ENCODE results near the gene ANKFY1.
A peak's percentile ranks its signal among the peaks of the same experiment; 100 is the strongest.
"Not testable (repeated sequence)": the region's sequence is repeated elsewhere in the genome, so short reads cannot be mapped to it uniquely, and the experiment has no call there.

The ANKFY1 gene

DNA sequence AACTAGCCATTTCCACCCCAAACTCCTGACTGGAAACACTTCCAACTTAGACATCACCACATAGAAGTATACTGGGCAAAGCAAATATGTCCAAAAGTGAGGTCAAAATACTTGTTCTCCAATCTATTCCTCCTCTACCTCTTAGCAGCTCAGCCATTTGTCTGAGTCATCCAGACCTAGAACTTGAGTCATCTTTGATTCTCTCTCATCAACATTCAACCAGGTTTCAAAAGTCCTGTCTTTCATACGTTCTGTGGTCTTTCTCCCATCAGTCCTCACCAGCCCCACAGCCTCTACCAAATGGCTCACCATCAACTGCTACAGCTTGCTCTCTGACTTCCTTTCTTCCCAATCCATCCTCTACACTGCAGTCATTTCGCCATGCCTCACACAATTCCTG, 6.8 kb downstream of the ANKFY1 start:
- no peak for DNase-seq (ENCODE audit: low read depth in 2 of 2)

DNA sequence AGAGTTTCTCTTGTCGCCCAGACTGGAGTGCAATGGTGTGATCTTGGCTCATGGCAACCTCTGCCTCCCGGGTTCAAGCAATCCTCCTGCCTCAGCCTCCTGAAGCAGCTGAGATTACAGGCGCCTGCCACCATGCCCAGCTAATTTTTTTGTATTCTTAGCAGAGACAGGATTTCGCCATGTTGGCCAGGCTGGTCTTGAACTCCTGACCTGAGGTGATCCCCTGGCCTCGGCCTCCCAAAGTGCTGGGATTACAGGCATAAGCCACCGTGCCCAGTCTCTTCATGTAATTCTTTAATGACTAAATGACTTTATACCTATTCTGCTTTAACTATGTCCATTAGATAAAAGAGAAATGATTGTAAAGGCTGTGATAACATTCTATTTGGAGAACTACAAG, 8.5 kb downstream of the ANKFY1 start:
- DNase-seq (ENCODE audit: low read depth in 2 of 2), result not testable (repeated sequence)

DNA sequence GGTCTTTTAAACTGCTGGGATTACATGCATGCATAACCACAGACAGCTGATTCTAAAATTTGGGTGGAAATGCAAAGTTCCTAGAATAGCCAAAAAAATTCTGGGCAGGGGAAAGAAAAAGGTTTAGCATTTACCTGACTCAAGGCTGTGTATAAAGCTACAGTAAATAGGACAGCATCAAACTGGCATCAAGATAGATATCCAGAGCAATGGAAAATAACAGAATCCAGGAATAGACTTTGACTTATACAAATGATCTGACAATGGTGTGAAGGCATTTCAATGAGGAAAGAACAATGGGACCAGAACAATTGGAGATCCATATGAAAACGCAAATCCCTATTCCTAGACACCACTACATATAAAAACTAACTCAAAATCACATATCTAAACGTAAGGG, 12.9 kb downstream of the ANKFY1 start:
- DNase-seq (ENCODE audit: low read depth in 2 of 2), result no peak

DNA sequence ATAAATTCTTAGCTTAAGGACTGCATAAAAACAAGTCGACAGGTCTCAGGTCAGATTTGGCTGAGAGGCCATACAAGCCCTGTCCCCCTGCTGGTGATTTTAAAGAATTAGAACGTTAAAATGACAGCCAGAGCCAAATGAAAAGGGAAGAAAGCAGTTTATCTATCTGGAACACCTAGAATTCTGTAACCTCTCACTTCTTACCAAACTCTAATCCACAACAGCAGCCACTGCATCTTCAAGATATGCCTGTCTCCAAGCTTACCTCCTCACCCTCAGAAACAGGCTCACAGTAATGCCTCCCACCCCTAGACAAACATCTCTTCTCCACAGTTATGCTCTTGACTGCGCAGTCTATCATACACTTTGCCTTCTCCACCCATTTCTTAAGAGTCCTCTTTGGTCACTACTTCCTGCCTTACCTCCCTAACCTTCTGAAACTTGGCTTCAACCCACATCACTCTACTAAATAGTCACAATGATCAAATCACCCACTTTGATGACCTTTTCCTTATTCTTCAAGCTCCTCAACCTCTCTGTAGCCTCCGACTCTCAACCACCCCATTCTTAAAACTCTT, 14.2 kb downstream of the ANKFY1 start:
- DNase-seq (ENCODE audit: low read depth in 2 of 2), result peak in 1 of 2 experiments; percentile 5

DNA sequence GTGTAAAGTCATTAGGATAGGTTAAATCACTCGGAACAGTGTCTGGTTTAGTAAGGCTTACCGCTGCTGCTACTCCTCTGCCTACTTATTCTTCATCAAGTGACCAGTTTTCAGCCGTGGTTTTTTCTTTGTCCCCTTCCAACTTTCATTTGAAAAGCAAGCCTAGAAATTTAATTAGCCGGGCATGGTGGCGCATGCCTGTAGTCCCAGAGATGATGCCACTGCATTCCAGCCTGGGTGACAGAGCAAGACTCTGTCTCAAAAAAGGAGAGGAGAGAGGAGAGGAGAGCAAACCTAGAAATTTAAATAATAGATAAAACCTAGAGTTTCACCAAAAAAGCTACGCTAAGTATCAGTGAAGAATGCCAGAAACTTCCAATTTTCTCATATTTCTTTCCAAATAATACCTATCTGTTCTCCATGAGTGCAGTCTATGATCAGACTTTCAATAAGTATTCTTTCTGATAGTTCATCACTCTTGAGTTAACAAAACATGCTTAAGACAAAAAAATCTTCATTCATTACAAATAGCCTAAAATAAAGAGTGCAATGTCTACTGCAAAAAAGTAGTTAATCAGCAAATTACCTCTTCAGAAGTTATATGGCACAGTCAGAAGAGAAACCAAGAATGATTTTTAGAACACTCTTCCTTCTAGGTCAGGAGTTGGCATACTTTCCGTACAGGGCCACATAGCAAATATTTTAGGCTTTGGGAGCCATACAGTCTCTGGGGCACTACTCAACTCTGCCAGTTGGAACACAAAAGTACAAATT, 15.1 kb downstream of the ANKFY1 start:
- DNase-seq (ENCODE audit: low read depth in 2 of 2), result no peak

DNA sequence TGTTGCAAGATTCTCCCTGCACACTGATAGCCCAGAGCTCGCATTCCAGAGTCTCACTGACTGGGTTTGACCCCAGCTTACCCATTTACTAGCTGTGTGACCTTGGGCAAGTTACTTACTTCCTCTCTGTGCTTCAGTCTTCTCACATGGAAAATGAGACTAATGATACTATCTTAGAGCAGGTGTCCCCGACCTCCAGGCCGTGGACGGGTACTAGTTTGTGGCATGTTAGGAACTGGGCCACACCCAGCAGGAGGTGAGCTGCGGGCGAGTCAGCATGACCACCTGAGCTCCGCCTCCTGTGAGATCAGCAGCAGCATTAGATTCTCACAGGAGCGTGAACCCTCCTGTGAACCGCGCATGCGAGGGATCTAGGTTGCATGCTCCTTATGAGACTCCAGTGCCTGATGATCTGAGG, 15.8 kb downstream of the ANKFY1 start:
- DNase-seq (ENCODE audit: low read depth in 2 of 2), result no peak

DNA sequence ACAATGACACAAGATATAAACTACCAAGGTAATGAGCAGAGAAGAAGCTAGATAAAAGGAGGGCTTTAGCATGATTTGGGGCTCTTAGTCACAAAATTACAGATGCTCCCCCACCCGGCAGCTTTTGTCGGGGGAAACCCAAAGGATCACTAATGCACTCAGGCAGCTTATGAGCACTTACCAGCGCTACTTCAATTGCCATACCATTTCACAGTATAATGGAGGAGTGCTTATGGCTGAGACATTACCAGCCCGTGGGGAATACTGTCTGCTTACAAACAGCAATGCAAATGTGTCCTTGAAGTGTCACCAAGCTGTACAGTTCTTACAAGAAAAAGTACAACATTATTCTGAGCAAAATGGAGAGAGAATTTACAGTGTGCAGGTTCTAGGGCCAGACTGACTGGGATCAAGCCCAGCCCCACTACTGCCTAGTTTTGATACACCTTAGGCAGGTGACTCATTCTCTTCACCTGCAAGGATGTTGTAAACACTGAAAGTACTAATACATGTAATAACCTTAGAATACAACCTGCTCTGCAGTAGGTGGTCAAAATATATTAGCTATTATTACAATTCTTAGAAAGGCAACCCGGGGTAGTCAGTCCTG, 16.3 kb downstream of the ANKFY1 start:
- no peak for DNase-seq (ENCODE audit: low read depth in 2 of 2)

DNA sequence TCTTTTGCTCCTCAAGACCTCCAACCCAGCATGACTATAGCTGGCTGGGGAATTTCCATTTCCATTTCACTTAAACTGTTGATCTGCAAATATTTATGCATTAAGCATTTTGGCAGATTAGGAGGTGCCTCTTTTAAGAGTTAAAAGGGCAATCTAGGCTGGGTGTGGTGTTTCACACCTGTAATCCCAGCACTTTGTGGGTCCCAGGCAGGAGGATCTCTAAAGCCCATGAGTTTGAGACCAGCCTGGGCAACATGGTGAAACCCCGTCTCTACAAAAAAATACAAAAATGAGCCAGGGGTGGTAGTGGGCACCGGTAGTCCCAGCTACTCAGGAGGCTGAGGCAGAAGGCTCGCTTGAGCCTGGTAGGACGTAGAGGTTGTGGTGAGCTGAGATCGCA, 17.1 kb downstream of the ANKFY1 start:
- DNase-seq (ENCODE audit: low read depth in 2 of 2), result no peak

DNA sequence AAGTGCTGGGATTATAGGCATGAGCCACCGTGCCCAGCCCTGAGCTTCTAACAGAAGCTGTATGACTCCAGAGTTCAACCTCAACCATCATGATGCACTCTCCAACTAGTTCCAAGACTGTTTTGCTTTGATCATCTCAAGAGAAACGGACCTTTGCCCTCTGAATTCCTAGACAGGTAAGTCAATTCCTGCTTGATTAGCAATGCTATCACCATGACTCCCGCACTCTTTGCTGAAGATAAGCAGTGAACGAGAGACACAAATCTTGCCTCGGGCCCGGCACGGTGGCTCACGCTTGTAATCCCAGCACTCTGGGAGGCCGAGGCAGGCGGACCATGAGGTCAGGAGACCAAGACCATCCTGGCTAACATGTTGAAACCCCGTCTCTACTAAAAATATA, 22.2 kb downstream of the ANKFY1 start:
- DNase-seq (ENCODE audit: low read depth in 2 of 2), result no peak

DNA sequence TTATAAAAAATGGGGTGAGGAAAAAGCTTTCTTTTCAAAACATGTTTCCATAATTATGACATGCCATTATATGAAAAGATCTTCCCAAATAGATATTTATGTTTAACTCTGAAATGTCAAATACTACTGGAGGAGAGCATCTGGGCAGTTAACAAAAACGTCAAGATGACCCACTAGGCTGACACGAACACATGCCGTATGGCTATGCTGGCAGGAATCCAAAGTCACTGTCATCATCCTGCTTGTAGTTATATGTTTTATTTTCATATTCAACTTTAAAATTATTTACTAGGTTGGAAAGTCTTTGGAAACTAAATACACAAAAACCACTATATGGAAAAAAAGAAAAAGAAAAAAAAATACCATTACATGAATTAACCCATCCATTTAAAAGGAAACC, 27.3 kb downstream of the ANKFY1 start:
- peak in 1 of 2 experiments; percentile 8 for DNase-seq (ENCODE audit: low read depth in 2 of 2)

DNA sequence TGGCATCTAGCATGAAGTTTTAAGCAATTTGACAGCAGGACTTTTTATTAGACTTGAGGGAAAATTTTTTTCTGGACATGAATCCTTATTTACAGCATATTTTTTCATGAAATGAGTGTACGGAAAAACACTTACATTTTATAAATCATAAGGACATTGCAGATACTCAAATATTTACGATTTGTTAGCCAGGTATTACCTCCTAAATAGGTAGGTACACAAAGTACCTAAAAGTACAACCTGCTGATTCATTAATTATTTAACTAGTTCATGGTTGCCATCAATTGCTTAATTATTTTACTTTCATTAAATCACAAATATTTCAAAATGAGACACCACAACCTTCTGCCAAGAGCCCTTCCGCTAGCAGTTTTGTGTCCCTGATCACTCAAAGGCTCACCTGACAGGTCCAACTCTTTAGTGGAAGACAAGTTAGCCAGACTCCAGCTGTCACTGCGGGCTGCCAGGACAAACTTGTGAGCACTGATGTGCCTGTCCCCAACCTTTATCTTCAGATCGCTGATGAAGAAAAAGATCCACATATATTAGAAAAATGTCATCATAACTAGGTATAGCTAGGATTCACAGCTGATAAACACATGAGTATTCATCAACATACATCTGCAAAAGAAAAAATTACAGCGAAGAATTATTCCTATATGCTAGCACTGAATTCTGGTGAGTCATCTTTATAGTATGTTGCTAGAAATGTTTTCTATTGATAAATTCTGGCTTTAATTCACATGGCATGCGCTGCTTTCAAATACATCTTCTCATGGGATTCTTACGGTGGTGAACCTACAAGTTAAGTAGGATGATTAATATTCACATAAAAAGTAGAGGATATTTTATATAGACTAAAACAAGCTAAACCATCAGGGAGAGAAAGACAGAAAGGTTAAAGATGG, 28.2 kb downstream of the ANKFY1 start:
- DNase-seq (ENCODE audit: low read depth in 2 of 2), result peak; percentile 76 to 79

DNA sequence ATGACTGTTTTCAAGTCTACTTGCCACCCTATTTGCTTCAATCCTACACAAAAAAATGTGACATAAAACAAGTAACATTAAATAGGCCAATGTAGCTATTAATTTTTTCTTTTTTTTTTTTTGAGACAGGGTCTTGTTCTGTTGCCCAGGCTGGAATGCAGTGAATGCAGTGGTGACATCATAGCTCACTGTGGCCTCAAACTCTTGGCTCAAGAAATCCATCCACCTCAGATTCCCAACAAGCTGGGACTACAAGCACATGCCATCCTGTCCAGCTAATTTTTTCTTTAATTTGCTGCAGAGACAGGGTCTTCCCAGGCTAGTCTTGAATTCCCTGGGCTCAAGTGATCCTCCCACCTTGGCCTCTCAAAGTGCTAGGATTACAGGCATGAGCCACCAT, 29.4 kb downstream of the ANKFY1 start:
- DNase-seq (ENCODE audit: low read depth in 2 of 2), result peak; percentile 15 to 21

DNA sequence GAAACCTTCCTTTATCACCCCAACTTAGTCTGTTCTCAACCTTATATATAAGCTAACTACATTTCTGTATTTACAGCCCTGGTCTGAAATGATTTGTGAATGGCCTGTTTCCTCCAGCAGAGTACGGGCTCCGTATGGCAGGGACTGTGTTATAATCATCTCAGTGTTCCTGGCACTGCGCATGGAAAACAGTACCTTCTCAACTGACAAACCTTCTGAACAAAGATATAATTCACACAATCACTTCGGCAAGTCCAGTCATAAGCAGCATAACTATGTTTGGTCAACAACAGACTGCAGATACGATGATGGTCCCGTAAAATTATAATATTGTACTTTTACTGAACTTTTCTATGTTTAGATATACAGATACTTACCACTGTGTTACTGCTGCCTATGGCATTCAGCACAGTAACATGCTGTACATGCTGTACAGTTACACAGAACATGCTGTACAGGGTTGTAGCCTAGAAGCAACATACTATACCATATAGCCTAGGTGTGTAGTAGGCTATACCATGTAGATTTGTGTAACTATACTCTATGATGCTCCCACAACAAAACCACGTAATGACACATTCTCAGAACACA, 30.0 kb downstream of the ANKFY1 start:
- DNase-seq (ENCODE audit: low read depth in 2 of 2), result no peak

DNA sequence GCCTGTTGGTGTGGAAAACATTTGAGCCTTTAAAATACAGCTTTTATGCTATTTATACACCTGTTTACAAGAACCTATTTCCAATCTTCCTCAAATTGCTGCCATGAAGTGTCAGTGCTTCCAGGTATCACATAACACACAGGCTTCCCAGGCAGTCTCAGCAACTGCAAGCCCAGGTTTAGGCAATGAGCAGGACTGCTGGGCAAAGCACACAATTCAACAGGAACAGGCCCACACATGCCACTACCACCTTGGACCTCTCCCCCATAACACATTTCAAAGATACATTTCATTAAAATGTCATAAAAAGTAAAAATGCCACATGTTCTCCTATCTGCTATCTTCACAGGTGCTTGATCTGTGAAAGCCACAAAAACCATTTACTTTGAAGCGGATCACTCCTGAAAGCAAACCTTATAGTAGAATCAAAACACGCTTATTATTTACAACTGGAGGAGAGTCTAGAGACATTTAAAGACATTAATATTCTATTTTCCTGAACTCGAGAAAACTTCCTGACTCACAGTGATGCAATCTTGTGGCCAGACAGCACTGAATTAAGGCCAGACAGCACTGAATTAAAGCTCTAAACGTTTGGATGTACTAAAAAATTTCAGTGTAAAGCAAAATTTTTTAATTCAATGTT, 31.5 kb downstream of the ANKFY1 start:
- peak; percentile 28 to 42 for DNase-seq (ENCODE audit: low read depth in 2 of 2)

DNA sequence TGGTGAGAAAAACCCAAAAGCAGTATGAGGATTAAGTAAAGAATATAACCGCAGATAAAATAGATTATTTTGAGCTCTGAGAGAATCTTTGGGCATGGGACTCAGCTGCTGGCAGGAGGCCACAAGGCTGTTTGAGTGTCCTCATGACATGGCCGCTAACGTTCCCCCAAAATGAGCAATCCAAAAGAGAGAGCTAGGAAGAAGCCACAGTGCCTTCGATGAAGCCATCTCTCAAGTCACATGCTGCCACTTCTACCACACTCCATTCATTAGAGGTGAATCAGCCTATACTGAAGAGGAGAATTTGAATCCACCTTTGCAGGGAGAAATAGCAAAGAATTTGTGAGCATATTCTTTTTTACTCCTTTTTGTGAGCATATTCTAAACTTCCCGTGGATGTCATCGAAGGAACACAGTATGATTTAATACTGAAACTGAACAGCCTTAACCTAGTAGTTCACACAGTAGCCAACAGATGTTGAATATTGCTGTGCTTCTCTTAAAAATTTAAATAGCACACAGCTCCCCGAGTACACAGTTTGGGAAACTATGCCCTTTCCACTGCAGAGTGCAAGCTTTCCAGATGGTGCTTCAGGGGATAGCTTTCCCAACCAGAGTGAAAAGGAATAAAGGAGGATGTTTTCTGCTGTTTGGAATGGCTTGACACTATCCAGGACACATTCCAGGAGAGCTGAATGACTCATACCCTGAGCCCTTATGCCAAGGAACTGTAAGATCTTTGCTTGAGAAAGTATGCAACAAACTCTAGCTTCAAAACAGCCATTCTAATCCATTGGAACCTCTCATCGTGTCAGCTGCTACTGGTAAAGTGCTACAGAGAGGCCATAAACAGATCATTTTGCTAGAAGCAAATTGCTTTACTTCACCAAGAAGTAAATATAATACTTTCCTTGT, 33.9 kb downstream of the ANKFY1 start:
- DNase-seq (ENCODE audit: low read depth in 2 of 2), result peak; percentile 95

DNA sequence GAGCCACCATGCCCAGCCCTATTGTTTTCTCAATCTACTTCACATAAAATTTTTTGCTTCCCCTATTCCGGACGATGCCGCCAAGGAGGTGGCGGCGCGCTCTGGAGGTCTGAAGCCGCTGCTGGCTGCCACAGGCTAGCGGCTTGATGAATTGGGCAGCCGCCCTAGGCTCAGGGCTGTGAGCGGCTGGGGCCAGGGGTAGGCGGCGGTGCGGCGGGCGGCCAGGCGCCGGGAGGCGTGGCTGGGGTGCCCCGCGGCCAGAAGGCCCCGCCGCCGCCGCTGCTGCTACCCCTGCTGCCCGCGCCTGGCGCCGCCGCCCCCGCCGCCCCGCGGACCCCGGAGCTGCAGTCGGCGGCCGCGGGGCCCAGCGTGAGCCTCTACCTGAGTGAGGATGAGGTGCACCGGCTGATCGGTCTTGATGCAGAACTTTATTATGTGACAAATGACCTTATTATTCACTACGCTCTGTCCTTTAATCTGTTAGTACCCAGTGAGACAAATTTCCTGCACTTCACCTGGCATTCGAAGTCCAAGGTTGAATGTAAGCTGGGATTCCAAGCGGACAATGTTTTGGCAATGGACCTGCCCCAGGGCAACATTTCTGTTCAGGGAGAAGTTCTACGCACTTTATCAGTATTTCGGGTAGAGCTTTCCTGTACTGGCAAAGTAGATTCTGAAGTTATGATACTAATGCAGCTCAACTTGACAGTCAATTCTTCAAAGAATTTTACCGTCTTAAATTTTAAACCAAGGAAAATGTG, 41.7 kb downstream of the ANKFY1 start:
- no peak for DNase-seq (ENCODE audit: low read depth in 2 of 2)

DNA sequence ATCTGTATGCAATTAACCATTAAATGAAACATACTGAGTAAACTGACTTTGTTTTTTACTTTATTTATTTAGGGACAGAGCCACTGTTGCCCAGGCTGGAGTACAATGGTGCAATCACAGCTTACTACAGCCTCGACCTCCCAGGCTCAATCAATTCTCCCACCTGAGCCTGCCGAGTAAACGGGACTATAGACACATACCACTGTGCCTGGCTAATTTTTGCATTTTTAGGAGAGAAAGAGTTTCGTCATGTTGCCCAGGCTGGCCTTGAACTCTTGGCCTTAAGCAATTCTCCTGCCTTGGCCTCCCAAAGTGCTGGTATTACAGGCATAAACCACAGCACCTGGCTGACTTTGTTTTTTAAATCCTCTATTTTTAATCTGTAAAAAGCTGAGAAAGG, 42.6 kb downstream of the ANKFY1 start:
- no peak for DNase-seq (ENCODE audit: low read depth in 2 of 2)

DNA sequence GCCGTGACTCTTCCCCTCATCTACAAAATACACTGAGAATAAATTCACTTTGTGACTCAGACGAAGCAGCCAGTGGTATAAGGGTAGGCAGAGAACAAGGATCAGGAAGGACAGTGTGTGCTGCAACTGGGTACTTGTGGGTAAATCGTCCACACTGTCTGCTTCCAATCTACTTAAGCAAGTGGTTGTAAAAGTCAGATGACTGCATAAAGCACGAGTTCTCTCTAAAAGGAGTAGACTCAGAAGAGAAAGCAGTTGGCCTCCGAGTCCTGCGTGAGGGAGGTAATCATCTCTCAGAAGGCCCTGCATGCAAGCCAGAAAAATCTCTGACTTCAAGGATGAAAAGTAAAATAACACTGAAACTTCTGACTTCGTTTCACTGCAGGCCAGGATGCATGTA, 43.1 kb downstream of the ANKFY1 start:
- no peak for DNase-seq (ENCODE audit: low read depth in 2 of 2)

DNA sequence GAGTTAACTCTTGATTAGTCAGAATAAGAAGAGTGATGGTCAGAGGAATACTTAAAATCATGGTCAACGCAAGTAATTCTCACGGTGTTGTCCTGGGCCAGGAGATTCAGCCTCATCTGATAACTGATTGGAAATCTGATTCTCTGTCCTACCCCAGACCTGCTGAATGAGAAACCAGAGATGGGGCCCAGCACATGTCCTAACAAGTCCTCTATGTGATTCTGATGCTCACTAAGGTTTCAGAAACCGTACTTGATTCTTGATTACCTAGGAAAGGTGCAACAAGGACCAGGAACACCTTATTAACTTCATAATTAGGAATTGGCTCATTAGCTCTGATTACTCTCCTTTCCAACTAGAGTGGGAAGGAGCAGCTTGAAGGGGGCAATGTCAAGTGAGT, 44.5 kb downstream of the ANKFY1 start:
- DNase-seq (ENCODE audit: low read depth in 2 of 2), result no peak

Measured in fibroblast of skin of left biceps (primary cell).